Measurements from ENCODE around the gene GPC5.

DNA sequence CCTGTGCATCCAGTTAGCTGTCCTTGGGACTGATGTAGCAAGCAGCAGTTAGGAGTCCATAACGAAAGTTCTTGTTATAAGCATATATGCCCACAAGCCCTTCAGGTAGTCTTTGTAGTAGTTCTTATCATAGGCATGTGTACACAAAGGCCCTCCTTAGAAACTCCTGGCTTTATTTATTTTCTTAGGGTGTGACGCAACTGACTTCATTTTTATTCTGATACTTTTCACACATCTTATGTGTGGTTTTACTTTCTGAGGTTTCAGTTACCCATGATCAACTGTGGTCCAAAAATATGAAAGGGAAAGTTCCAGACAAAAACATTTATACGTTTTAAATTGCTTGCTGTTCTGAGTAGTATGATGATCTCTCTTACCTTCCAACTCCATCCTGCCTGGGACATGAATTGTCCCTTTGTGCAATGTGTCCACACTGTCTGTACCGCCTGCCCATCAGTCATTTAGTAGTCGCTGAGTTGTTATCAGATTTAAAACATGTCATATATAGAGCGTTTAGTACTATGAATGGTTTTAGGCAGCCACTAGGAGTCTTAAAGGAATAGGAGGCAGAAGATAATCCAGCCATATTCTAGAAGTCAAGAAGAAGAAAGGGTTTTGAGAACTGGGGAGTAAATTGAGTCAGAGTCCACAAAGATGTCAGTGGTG is 19.4 kb downstream of the GPC5 start:
- TF ChIP-seq POLR2AphosphoS5 (IDR thresholded peaks at IDR 0.05; ENCODE audit: low read depth, low read length) (no peak), SIN3A (IDR thresholded peaks at IDR 0.05; ENCODE audit: borderline replicate concordance, insufficient read depth, low read depth, low read length) (no peak), TCF7L2 (IDR thresholded peaks at IDR 0.05; ENCODE audit: low read depth, low read length) (no peak)
- TF ChIP-seq, protein P1, sequence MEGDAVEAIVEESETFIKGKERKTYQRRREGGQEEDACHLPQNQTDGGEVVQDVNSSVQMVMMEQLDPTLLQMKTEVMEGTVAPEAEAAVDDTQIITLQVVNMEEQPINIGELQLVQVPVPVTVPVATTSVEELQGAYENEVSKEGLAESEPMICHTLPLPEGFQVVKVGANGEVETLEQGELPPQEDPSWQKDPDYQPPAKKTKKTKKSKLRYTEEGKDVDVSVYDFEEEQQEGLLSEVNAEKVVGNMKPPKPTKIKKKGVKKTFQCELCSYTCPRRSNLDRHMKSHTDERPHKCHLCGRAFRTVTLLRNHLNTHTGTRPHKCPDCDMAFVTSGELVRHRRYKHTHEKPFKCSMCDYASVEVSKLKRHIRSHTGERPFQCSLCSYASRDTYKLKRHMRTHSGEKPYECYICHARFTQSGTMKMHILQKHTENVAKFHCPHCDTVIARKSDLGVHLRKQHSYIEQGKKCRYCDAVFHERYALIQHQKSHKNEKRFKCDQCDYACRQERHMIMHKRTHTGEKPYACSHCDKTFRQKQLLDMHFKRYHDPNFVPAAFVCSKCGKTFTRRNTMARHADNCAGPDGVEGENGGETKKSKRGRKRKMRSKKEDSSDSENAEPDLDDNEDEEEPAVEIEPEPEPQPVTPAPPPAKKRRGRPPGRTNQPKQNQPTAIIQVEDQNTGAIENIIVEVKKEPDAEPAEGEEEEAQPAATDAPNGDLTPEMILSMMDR (IDR thresholded peaks at IDR 0.05) = no peak
- TF ChIP-seq, protein P2, sequence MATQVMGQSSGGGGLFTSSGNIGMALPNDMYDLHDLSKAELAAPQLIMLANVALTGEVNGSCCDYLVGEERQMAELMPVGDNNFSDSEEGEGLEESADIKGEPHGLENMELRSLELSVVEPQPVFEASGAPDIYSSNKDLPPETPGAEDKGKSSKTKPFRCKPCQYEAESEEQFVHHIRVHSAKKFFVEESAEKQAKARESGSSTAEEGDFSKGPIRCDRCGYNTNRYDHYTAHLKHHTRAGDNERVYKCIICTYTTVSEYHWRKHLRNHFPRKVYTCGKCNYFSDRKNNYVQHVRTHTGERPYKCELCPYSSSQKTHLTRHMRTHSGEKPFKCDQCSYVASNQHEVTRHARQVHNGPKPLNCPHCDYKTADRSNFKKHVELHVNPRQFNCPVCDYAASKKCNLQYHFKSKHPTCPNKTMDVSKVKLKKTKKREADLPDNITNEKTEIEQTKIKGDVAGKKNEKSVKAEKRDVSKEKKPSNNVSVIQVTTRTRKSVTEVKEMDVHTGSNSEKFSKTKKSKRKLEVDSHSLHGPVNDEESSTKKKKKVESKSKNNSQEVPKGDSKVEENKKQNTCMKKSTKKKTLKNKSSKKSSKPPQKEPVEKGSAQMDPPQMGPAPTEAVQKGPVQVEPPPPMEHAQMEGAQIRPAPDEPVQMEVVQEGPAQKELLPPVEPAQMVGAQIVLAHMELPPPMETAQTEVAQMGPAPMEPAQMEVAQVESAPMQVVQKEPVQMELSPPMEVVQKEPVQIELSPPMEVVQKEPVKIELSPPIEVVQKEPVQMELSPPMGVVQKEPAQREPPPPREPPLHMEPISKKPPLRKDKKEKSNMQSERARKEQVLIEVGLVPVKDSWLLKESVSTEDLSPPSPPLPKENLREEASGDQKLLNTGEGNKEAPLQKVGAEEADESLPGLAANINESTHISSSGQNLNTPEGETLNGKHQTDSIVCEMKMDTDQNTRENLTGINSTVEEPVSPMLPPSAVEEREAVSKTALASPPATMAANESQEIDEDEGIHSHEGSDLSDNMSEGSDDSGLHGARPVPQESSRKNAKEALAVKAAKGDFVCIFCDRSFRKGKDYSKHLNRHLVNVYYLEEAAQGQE (IDR thresholded peaks at IDR 0.05; ENCODE audit: insufficient read depth in 1 of 2, low read depth in 2 of 2, low read length in 1 of 2) = no peak
